H9 (cell line): ENCODE data around the gene FRS3. TPM values are rescaled to one million over a fixed set of nuclear protein-coding genes. Genes with fewer than 3 reads are reported as not detected.

Source experiments
- DNase-seq: peaks from one replicate; pipeline ENCODE4 v3.0.0-alpha.2; 2017
- H2AFZ ChIP-seq: one replicate; pipeline ENCODE4 v1.6.1; 2013; ENCODE audit warnings: mild to moderate bottlenecking, low read length, control low read depth, moderate library complexity
- H2AK5ac ChIP-seq: 2 replicates; pipeline ENCODE4 v1.6.1; 2013; ENCODE audit warnings: low read length, control low read depth, mixed read lengths; ENCODE audit not compliant: insufficient read length
- H2BK120ac ChIP-seq: one replicate; pipeline ENCODE4 v1.6.1; 2013; ENCODE audit warnings: low read depth, mild to moderate bottlenecking, low read length, control low read depth, inconsistent platforms; ENCODE audit not compliant: poor library complexity, severe bottlenecking
- H2BK12ac ChIP-seq: 2 replicates; pipeline ENCODE4 v1.6.1; 2013; ENCODE audit warnings: low read length, control low read depth, mixed read lengths, low read depth; ENCODE audit not compliant: insufficient read length
- H2BK15ac ChIP-seq: 2 replicates; pipeline ENCODE4 v1.6.1; 2013; ENCODE audit warnings: low read depth, low read length, control low read depth
- H2BK20ac ChIP-seq: one replicate; pipeline ENCODE4 v1.6.1; 2013; ENCODE audit warnings: low read depth, mild to moderate bottlenecking, low read length, control low read depth, inconsistent platforms; ENCODE audit not compliant: poor library complexity, severe bottlenecking
- H2BK5ac ChIP-seq: 2 replicates; pipeline ENCODE4 v1.6.1; 2013; ENCODE audit warnings: low read length, control low read depth, mixed read lengths; ENCODE audit not compliant: insufficient read length
- H3K14ac ChIP-seq: 2 replicates; pipeline ENCODE4 v1.6.1; 2013; ENCODE audit warnings: low read length, control low read depth; ENCODE audit not compliant: insufficient read depth
- H3K18ac ChIP-seq: 2 replicates; pipeline ENCODE4 v1.6.1; 2013; ENCODE audit warnings: low read depth, mild to moderate bottlenecking, mixed read lengths, low read length, control low read depth; ENCODE audit not compliant: insufficient read length
- H3K23ac ChIP-seq: 2 replicates; pipeline ENCODE4 v1.6.1; 2013; ENCODE audit warnings: low read length, control low read depth, mixed read lengths, low read depth; ENCODE audit not compliant: insufficient read length
- H3K23me2 ChIP-seq: 2 replicates; pipeline ENCODE4 v1.6.1; 2013; ENCODE audit warnings: low read depth, mild to moderate bottlenecking, mixed read lengths, low read length, control low read depth; ENCODE audit not compliant: insufficient read length, poor library complexity, severe bottlenecking
- H3K27ac ChIP-seq: 2 replicates; pipeline ENCODE4 v1.5.1; 2013; ENCODE audit warnings: low read length, control low read depth, mixed read lengths, low read depth; ENCODE audit not compliant: insufficient read length
- H3K27me3 ChIP-seq: 2 replicates; pipeline ENCODE4 v1.6.1; 2013; ENCODE audit warnings: low read length, control low read depth, inconsistent platforms; ENCODE audit not compliant: insufficient read depth
- H3K4ac ChIP-seq: 2 replicates; pipeline ENCODE4 v1.6.1; 2013; ENCODE audit warnings: low read depth, mild to moderate bottlenecking, control low read depth, inconsistent platforms, low read length, moderate library complexity
- H3K4me1 ChIP-seq: 2 replicates; pipeline ENCODE4 v1.6.1; 2013; ENCODE audit warnings: low read length, control low read depth, inconsistent platforms; ENCODE audit not compliant: insufficient read depth
- H3K4me2 ChIP-seq: 2 replicates; pipeline ENCODE4 v1.6.1; 2013; ENCODE audit warnings: low read length, control low read depth, mixed read lengths; ENCODE audit not compliant: insufficient read length, insufficient read depth
- H3K56ac ChIP-seq: 2 replicates; pipeline ENCODE4 v1.6.1; 2013; ENCODE audit warnings: low read depth, mild to moderate bottlenecking, mixed read lengths, low read length, control low read depth; ENCODE audit not compliant: insufficient read length
- H3K79me1 ChIP-seq: 2 replicates; pipeline ENCODE4 v1.6.1; 2013; ENCODE audit warnings: low read depth, mild to moderate bottlenecking, moderate library complexity, low read length, control low read depth, inconsistent platforms; ENCODE audit not compliant: insufficient read depth, poor library complexity, severe bottlenecking
- H3K79me2 ChIP-seq: 2 replicates; pipeline ENCODE4 v1.6.1; 2013; ENCODE audit warnings: low read length, control low read depth, inconsistent platforms; ENCODE audit not compliant: insufficient read depth
- H3K9ac ChIP-seq: 2 replicates; pipeline ENCODE4 v1.6.1; 2013; ENCODE audit warnings: low read length, control low read depth, mixed read lengths; ENCODE audit not compliant: insufficient read length; ENCODE audit errors: extremely low read depth
- H3K9me3 ChIP-seq: one replicate; pipeline ENCODE4 v1.6.1; 2013; ENCODE audit warnings: low read depth, low read length, inconsistent platforms; ENCODE audit not compliant: control insufficient read depth
- H3T11ph ChIP-seq: one replicate; pipeline ENCODE4 v1.6.1; 2013; ENCODE audit warnings: mild to moderate bottlenecking, low read length, control low read depth, inconsistent platforms
- H4K20me1 ChIP-seq: one replicate; pipeline ENCODE4 v1.6.1; 2013; ENCODE audit not compliant: control insufficient read depth, insufficient read length, insufficient read depth
- H4K5ac ChIP-seq: 2 replicates; pipeline ENCODE4 v1.6.1; 2013; ENCODE audit warnings: low read depth, mild to moderate bottlenecking, mixed read lengths, low read length, control low read depth; ENCODE audit not compliant: insufficient read length
- H4K8ac ChIP-seq: replicated peaks from 2 replicates; pipeline ENCODE4 v1.6.1; 2013; ENCODE audit warnings: low read length, control low read depth, mixed read lengths, low read depth; ENCODE audit not compliant: insufficient read length
- H4K91ac ChIP-seq: 2 replicates; pipeline ENCODE4 v1.6.1; 2013; ENCODE audit warnings: low read depth, mild to moderate bottlenecking, moderate library complexity, mixed read lengths, low read length, control low read depth; ENCODE audit not compliant: insufficient read length
- H3K27ac Mint-ChIP-seq, 3 experiments: 2 replicates in 2 of 3; 3 replicates in 1 of 3; pipeline ENCODE4 v1.8.0; 2020 to 2021; ENCODE audit warnings: mixed read lengths in 3 of 3, mild to moderate bottlenecking in 1 of 3, moderate library complexity in 1 of 3
- H3K27me3 Mint-ChIP-seq: 2 replicates; pipeline ENCODE4 v1.8.0; 2021; ENCODE audit warnings: low read depth, mild to moderate bottlenecking, moderate library complexity, mixed read lengths
- H3K36me3 Mint-ChIP-seq, 3 experiments: 2 replicates in 2 of 3; 3 replicates in 1 of 3; pipeline ENCODE4 v1.8.0; 2020 to 2021; ENCODE audit warnings: low read depth in 3 of 3, mixed read lengths in 3 of 3; ENCODE audit not compliant: insufficient read depth in 1 of 3
- H3K4me1 Mint-ChIP-seq, 2 experiments: 2 replicates each; pipeline ENCODE4 v1.8.0; 2020; ENCODE audit warnings: mixed read lengths in 2 of 2
- H3K4me3 Mint-ChIP-seq, 2 experiments: 2 replicates in 1 of 2; 3 replicates in 1 of 2; pipeline ENCODE4 v1.8.0; 2020 to 2021; ENCODE audit warnings: mild to moderate bottlenecking in 2 of 2, mixed read lengths in 2 of 2, moderate library complexity in 1 of 2
- H3K9me3 Mint-ChIP-seq, 2 experiments: 2 replicates in 1 of 2; 3 replicates in 1 of 2; pipeline ENCODE4 v1.8.0; 2020; ENCODE audit warnings: mild to moderate bottlenecking in 2 of 2, mixed read lengths in 2 of 2, moderate library complexity in 1 of 2
- CTCF ChIP-seq: fragments of 200-600 bp; sonication (generic); conservative IDR thresholded peaks from 3 replicates; pipeline ENCODE4 v1.8.0; 2021; ENCODE audit warnings: antibody characterized with exemption, mild to moderate bottlenecking
- WGBS: extraction: QIAGEN DNeasy Blood & Tissue Kit; methylation state at CpG from one replicate; pipeline ENCODE4 v1.1.7; 2013; ENCODE audit warnings: missing lambda C conversion rate, low lambda C conversion rate, mixed read lengths; ENCODE audit not compliant: insufficient read length; ENCODE audit errors: extremely low coverage; 5-methylcytosine and 5-hydroxymethylcytosine counted together
- total RNA-seq: library from RNA; stranded (reverse); gene quantifications from 2 replicates; pipeline ENCODE4 v1.2.1, GENCODE V29; 2021

FRS3 gene
- total RNA-seq, 1 experiment from 2014 or later, result 4.8 TPM

GRCh38 chr6:41741625-41742490, 37.8 kb downstream of the FRS3 start:
- Histone ChIP-seq H3K18ac (no peak overlapping the region), H3K9ac (no peak overlapping the region), H3K4ac (no peak overlapping the region), H3K27me3 (no peaks in the 10 kb centered on the region), H3K27ac (no peak overlapping the region), H4K8ac (no peak overlapping the region), H4K91ac (no peak overlapping the region), H3K9me3 (no peaks in the 10 kb centered on the region), H2BK15ac (no peak overlapping the region), H2BK12ac (no peak overlapping the region), H3K4me2 (no peak overlapping the region), H3T11ph (no peak overlapping the region), H3K14ac (peak overlapping the region; percentile 8; the same call in 1 of the 2 replicates), H2BK120ac (no peak overlapping the region), H3K79me1 (no peaks in the 10 kb centered on the region), H4K5ac (no peak overlapping the region), H2BK20ac (no peak overlapping the region), H4K20me1 (no peaks in the 10 kb centered on the region), H3K79me2 (no peaks in the 10 kb centered on the region), H3K56ac (no peak overlapping the region), H2AFZ (no peak overlapping the region), H3K23ac (no peak overlapping the region), H3K23me2 (no peaks in the 10 kb centered on the region), H2BK5ac (no peak overlapping the region), H3K4me1 (no peaks in the 10 kb centered on the region), H2AK5ac (no peak overlapping the region)
- WGBS, result no CpG with 5 or more reads among the region's 20 CpGs
- no peak for DNase-seq
- Mint-ChIP-seq H3K4me1 (peaks cover 5 to 9% of the 10 kb centered on the region in 2 experiments), H3K9me3 (no peaks in the 10 kb centered on the region), H3K36me3 (no peaks in the 10 kb centered on the region; a peak in 1 of 7 replicates), H3K27me3 (peaks cover 10% of the 10 kb centered on the region; the same call in 1 of the 2 replicates), H3K27ac (no peak overlapping the region), H3K4me3 (no peak overlapping the region)
- TF ChIP-seq CTCF, result no peak
